HG03175 (cell line): ENCODE data around the gene HIC1.
A peak's percentile ranks its signal among the peaks of the same experiment; 100 is the strongest.
"Not testable (repeated sequence)": the region's sequence is repeated elsewhere in the genome, so short reads cannot be mapped to it uniquely, and the experiment has no call there.

Source experiments
- ATAC-seq: cut with Tn5 transposase; IDR thresholded peaks from one replicate; pipeline ENCODE4 v1.9.1; 2021; ENCODE audit warnings: mild to moderate bottlenecking, moderate library complexity; ENCODE audit not compliant: unreplicated experiment

HIC1 gene, protein sequence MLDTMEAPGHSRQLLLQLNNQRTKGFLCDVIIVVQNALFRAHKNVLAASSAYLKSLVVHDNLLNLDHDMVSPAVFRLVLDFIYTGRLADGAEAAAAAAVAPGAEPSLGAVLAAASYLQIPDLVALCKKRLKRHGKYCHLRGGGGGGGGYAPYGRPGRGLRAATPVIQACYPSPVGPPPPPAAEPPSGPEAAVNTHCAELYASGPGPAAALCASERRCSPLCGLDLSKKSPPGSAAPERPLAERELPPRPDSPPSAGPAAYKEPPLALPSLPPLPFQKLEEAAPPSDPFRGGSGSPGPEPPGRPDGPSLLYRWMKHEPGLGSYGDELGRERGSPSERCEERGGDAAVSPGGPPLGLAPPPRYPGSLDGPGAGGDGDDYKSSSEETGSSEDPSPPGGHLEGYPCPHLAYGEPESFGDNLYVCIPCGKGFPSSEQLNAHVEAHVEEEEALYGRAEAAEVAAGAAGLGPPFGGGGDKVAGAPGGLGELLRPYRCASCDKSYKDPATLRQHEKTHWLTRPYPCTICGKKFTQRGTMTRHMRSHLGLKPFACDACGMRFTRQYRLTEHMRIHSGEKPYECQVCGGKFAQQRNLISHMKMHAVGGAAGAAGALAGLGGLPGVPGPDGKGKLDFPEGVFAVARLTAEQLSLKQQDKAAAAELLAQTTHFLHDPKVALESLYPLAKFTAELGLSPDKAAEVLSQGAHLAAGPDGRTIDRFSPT

DNA sequence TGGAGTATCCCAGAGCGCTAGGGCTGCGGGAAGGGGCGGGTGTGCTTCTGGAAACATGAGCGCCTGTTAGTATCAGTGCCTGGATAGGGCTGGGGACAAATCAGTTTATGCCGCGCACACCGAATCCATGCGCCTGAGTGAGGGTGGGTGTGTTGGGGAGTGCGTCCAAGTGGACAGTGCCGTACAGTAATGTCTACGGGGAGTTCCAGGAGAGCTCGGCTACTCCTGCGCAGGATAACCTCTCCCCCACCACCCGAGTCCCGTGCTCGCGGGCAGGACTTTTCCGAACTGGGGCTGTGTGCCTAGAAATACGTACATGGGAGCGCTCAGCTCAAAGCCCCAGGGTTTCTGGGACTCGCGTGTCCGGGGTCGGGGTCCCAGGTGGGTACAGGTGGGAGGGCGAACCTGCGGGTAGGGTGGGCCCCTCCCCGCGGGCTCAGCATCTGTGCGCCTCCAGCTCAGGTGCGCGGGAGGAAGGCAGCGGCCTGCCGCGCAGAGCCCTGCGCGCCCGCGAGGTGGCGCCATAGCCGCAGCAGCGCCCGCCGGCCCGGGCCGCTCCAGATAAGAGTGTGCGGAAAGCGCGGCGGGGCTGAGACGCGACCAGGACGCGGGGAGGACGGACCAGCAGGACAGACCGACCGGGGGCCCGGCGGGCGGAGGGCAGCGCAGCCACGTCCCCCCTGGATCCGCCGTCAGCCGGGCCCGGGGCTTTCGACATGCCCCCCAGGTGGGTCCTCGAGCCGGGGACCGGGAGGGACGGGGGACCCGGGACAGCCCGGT, at the start of gene HIC1:
Gene HIC1 (plus strand): TSS at position 592 of the 780 bp plus-strand sequence. CDS start 1,588 bp downstream, outside the sequence.
- ATAC-seq: peak; percentile 41

DNA sequence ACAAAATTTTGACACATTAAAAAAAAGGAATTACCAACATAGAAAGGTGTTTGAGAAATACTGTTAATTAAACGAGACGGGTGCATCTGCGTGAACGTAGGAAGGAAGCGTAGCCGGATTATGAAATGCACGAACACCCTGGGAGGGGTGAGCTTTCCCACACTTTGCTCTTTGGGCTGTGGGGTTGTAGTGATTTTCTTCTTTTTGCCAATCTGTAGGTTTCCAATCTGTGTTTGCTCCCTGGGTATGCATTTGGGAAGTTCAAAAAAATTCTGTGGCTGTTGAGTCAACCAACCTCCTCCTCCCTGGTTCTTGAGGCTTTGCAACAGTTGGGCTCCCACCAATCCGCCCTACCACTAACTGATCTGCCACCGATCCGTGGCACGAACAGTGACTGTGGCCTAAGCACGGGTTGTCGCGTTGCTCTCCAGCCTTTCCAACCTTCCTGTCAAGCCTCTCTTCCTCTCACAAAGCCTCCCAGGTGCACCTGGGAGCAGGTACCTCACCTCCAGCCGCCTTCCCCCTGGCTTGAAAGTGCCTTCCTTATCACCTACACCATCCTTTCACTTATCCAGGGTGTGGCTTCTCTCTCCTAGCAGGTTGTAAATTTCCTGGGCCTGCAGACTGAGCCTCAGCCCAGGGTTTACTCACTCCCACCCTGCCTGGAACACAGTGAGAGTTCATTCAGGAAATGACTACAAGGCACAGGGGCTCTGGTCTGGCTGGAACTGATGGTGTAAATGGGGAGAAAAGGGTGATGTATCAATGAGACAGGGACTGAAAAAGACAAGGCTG, 46.4 kb upstream of the HIC1 start:
- ATAC-seq: no peak

DNA sequence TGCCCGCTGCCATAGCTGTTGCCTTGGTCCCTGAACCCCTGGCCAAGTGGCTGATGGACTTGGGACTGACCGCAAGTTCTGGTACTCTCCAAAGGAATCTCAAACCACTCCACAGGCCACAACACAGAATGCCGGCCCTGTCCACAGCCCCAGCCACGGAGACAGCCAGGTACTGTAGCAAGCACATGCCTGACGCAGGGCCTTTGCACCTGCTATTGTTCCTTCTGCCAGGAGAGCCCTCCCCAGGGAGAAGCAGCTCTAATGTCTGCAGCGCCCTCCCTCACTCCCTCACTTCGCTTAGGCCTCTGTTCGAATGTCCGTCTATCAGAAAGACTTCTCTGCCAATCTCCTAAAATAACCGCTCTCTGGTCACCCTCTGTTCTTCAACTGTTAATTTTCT, 45.2 kb upstream of the HIC1 start:
- no peak for ATAC-seq

DNA sequence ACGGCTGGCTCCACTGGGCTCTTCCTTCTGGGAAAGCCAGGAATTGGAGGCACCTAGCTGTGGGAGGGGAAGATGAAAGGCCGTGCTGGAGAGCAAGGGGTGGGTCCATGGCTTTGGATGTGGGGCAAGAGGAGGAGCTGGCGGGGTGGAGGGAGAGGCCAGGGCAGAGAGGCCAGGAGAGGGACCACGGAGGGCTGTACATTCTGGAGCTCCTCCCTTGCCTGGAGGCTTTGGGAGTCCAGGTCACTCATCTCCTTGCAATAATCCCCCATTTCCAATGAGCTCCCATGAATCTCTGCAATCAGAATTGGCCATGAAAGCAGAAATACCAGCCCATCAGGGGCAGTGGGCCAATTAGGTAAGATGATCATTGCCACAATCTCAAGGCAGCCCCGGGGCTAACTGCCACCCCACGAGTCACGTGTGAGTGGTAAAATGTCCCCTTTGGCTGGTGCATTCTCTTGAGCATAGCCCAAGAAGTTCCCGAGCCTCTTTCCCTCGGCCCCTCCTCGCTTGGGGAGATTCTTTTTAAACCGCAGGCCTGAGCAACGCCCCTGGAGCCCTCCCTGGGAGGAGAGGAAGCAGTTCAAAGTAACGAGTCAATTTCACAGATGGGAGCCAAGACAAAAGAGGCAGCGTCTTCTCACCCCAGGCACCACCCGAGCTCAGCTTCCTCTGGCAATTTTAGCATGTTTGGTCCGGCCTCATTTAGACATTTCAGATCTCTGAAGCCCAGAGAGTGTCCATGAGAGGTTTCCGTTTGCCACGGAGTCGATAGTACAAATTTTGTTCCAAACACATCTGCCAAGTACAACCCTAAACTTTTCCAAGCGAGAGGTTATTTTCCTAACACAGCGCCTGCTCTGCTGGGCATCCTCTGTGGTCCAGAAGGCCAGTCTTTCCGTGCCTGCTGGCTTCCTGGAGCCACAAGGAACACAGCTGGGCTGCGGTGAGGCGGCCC, 43.2 kb upstream of the HIC1 start:
- no peak for ATAC-seq

DNA sequence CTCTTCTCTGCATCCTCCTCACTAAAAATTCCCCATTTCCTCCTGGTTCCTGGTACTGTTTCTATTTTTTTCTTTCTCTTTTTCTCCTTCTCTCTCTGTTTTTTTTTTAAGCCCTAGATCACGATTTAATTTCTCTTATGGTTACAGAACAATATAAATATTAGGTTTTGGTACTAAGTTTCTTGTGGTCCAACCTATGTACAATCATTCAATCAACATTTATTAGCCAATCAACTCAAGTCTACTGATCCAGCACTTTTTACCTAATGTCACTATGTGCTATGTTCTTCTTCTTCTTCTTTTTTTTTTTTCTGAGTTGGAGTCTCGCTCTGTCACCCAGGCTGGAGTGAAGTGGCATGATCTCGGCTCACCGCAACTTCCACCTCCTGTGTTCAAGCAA, 42.4 kb upstream of the HIC1 start:
- ATAC-seq: no peak

DNA sequence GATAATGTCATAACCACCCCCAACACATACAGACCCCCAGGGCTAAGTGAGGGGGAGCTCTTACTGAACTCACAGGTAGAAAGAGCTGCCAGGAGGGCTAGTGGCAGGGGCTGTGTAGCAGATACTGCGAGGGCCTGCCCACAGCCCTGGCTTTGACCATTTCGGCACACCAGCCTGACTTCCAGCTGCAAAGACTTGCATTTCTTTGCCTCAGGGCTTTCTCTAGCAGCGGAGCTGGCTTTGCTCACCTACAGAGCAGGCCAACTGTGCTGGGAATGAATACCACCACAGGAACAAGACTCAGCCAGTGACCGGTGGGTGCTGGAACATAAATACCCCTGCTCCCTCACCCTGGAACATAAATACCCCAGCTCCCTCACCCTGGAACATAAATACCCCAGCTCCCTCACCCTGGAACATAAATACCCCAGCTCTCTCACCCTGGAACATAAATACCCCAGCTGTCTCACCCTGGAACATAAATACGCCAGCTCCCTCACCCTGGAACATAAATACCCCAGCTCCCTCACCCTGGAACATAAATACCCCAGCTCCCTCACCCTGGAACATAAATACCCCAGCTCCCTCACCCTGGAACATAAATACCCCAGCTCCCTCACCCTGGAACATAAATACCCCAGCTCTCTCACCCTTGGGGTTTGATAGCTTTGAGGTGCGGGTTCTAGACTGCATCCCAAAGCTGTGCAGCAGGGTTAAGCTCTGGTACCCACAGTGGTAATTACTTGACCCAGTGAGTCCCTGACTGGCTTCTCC, 41.5 kb upstream of the HIC1 start:
- not testable (repeated sequence) for ATAC-seq

DNA sequence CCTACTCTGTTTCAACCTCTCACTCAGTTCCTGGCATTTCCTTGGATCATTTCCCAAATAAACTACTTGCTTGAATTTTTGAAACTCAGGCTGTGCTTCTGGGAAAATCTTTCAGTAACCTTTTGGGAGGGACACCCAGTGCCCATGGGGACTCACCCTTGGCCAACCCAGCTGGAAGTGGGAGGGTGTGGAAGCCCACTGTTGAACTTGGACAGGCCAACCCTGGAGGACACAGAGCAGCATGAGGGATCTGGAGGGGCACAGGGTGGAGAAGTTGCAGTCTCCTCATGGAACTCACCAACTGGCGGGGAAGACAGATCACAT, 40.9 kb upstream of the HIC1 start:
- no peak for ATAC-seq

DNA sequence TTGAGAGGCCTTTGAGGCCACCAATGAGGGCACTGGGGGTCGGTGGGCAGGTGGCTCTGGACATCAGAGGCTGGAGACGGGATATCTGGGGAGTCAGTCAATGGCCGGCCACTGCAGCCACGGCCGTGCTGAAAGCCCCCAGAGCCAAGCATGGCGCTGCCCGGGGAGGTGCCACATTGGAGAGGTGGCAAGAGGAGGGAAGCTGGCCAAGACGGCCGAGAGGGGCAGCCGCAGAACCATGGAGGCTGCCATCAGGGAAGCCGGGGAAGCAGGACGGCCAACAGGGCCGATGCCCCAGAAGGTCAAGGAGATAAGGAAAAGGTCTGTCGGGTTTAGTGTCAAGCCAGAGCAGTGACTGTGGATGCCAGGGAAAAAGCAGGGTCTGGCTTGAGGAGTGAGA, 39.6 kb upstream of the HIC1 start:
- no peak for ATAC-seq

DNA sequence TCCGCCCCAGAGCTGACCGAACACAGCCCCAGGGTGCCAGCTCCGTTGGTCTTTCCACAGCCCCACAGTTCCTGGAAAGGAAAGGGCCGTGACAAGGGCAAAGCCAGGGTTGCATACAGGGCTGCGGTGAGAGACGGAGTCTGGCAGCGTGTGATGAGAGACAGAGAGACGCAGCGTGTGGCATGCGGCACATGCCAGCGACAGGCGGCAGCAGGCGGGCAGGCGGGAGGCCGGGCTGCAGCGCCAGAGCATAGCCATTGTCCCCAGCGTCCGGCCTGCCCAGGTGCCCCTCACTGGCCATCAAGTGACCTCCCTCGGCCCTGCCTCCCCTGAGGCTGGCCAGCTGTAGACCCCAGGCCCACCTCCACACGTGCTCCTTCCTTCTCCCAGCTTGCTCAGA, 38.4 kb upstream of the HIC1 start:
- ATAC-seq: no peak

DNA sequence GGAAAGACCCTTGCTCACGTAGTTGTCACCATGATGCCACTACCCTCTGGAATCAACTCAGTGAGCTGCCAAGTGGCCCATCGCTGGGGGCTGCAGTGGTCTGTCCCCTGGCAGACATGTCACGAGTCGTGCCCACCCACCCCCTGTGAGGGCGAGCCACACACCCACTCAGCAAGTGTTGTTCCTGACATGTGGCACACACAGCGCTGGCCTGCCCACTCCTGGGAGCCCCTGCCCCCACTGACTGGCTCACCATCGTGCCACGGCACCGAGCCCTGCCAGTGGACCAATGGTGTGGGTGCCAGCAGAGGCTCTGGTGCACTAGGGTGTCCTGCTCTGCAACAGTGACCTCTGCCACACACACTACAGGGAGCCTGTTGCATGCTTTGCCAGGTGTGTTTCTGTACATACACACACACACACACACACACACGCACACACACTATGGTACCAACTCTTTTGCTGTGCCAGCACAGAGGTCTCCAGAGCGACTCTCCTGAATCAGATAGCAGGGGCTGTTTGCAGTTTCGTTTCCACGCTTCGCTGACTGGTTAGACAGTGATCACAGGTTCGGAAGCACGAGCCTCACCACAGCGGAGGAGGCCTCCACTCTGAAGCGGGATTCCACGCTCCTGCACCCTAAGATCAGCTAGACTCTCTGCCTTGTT, 37.5 kb upstream of the HIC1 start:
- ATAC-seq: no peak

DNA sequence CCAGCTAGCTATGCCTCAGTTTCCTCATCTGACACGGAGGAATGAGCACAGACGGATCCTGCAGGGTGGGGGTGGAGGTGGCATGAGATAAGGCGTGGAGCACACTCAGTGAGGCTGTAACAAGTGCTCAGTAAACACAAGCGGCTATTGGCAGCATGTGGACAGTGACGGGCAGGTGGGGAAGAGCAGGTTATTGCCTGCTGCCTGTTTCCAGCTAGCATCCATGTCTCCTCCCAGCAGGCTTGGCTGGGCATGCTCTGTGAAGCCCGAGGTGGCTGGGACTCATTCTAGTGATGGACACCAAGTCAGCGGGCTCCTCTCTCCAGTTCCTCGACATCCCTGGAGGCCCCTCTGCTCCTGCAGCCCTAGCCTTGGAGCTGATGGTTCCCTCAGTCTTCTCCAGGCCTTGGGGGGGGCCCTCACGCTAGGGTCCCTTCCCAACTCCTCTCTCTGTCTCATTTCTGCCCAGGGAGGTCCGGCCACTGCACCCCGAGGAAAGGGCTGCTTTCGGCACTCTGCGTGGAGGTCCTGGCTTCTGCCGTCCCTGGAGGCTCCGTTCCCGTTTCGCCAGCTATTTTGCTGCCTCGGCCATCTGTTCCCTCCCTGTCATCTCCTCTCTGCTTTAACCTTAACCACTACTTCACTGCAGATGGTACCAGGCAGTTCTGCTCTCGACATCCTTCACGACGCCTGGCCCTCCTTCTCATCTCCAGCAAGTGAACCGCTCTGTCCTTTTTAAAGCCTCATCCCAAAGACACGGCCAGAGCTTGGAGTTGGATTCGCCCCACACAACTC, 36.0 kb upstream of the HIC1 start:
- no peak for ATAC-seq

DNA sequence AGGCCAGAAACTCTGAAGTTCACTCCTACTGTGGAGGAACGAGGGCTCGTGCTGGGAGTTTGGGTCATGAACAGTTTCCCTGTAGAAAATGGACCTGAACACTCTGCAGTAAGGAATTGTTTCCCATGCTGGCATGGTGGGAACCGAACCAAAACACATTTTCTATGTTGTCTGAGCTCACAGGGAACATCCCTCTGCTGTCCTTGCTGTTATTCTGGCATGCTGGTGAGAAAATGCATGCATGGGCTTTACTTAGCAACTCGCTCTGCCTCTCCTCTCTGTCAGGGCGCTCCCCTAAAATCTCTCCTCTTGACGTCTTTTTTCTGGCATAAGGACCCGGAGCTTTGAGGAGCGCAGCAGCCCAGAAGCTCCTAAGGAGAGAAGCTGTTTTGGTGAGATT, 35.2 kb upstream of the HIC1 start:
- no peak for ATAC-seq

DNA sequence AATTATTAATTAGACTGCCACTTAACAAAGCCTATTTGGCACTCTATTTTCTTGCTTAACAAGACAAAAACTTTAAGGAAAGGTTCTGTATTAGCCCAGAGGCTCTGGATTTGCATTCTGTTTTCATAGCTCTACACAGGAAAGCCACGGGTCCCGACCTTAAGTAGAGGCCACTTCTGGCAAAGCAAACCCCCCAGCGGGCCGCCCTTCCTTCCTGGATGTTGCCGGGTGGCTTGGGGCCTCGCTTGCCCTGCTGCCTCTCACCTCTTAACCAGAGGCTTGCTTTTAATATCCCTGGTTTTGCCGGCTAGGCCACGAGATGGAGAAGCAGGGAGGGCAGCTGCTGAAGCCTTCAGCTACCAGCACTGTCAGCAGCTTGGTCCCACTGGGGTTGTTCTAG, 34.2 kb upstream of the HIC1 start:
- ATAC-seq: no peak

DNA sequence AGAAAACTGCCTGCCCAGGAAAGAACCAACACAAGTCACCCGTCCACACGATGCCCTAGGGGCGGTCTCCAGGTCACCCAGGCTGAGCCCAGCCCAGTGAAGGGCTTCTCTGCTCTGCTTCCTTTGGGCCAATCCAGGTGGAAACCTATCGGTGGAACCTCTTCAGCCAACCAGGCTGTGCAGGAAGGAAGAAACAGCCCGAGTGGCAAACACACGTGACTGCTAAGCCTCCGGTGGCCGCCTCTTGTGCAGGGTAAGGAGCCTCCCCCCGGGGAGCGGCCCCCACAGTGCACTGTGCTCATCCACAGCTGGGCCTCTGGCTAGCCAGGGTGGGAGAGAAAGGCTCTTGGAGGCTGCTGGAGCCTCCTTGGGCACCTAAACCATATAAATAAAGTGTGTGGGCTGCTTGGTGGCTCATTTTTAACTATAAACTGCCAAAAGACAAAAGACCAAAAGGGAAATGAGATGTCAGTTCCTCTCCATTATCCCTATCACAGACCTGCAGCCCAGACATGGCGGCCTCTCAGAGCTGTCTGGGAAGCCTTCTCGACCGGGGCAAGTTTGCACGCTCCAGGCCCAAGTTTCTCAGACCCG, 32.2 kb upstream of the HIC1 start:
- ATAC-seq: no peak

DNA sequence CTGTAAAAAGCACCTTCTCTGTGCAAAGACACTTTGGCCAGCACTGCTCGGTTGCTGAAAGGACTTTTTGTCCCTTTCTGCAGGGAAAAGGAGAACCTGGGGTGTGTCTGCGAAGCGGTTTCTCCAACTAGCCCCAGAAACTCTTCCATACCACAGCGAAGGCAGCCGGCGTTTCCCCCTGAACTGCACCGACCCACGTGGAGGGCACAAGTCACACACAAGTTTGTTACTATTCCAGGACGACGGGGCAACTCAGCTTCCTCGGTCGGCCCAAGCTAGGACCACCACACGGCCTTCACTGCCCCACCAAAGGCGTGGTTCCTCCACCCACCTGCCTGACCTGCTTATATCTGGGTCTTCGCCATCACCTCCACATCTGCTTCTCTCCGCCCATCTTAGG, 31.6 kb upstream of the HIC1 start:
- ATAC-seq: no peak

DNA sequence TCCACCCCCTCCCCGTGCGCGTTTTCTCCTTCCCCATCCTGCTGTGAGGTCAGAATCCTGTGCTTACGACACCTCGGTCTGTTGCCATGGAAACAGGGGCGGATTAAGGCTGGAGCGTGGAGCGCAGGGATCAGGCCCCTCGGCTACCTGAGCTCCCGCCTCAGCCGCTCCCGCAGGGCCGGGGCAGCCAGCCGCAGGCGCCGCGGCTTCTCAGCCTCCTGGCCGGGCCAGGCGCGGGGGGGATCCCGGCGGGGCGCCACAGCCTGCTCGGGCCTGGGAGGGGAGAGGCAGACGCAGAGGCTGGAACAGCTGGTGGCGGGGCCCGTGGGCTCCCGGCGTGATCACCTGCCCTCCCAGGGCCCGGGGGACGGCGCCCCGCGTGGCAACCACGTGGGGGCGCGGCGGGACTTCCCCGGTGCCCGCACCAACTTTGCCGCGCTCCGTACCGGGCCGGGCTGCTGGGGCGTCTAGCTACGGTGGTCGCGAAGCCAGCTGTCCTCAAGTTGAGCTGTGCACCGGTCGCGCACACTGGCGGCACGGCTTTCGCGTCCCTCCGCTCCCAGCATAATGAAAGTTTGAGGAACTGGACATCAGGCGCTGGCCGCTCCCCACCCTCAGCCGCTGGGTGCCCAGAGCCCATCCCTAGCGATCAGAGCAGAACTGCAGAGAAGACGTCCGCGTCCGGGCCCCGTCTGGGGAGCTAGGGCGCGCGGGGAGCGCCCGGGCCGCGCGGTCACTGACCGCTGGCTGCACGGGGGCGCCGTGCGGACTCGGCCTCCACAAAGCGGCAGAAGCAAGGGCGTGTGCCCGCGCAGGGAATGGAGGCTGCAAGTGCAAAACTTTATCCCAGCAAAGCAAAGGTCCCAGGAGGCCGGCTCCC, 31.0 kb upstream of the HIC1 start:
- no peak for ATAC-seq
